Upper lobe of left lung (tissue), 4 donors: ENCODE measurements around the gene KIAA1755.

Experiments
- EP300 ChIP-seq, 4 donors: sonication (generic); formaldehyde crosslinking; IDR thresholded peaks; one replicate each; pipeline ENCODE4 v1.5.1; 2017; ENCODE audit warnings: antibody characterized with exemption in 4 of 4, control low read depth in 2 of 4
- POLR2A ChIP-seq, 4 donors: fragments of 450-650 bp; IDR thresholded peaks; one replicate each; pipeline ENCODE4 v1.5.1; 2016 to 2017; ENCODE audit warnings: antibody characterized with exemption in 4 of 4, mild to moderate bottlenecking in 2 of 4
- TF ChIP-seq, protein P1 (sequence below), 6 experiments: fragments of 450-650 bp in 4 of 6; fragments of 200-600 bp in 2 of 6; sonication (generic) in 2 of 6; IDR thresholded peaks; one replicate each; pipeline ENCODE4 v1.5.1; 2016 to 2019; ENCODE audit warnings: antibody characterized with exemption in 6 of 6

DNA sequence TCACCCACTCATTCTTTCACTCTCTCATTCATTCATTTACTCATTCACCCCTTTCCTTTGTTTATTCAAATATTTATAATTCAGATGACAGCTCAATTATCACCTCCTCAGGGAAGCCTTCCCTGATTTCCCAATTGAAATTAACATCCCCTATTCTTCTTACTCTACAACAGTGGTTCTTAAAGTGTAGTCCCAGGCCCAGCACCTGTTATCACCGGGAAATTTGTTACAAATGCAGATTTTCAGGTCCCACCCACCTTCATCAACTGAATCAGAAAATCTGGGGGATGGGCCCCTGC, 30.3 kb downstream of the KIAA1755 start:
- TF ChIP-seq, protein P1, sequence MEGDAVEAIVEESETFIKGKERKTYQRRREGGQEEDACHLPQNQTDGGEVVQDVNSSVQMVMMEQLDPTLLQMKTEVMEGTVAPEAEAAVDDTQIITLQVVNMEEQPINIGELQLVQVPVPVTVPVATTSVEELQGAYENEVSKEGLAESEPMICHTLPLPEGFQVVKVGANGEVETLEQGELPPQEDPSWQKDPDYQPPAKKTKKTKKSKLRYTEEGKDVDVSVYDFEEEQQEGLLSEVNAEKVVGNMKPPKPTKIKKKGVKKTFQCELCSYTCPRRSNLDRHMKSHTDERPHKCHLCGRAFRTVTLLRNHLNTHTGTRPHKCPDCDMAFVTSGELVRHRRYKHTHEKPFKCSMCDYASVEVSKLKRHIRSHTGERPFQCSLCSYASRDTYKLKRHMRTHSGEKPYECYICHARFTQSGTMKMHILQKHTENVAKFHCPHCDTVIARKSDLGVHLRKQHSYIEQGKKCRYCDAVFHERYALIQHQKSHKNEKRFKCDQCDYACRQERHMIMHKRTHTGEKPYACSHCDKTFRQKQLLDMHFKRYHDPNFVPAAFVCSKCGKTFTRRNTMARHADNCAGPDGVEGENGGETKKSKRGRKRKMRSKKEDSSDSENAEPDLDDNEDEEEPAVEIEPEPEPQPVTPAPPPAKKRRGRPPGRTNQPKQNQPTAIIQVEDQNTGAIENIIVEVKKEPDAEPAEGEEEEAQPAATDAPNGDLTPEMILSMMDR (IDR thresholded peaks at IDR 0.05) = no peak
- no peak for TF ChIP-seq POLR2A (IDR thresholded peaks at IDR 0.05)
- no peak for TF ChIP-seq EP300 (IDR thresholded peaks at IDR 0.05)
